ENCODE results near the gene BRPF1. TPM values are rescaled to one million over a fixed set of nuclear protein-coding genes. Genes with fewer than 3 reads are reported as not detected.

The BRPF1 gene
- total RNA-seq = 23.7 TPM
- long read RNA-seq, full-length matches to known transcripts = 11 of 57 reads
- long read RNA-seq, partial matches to known transcripts = 14 of 57 reads
- long read RNA-seq, other reads (novel, unspliced or antisense) = 32 of 57 reads

DNA sequence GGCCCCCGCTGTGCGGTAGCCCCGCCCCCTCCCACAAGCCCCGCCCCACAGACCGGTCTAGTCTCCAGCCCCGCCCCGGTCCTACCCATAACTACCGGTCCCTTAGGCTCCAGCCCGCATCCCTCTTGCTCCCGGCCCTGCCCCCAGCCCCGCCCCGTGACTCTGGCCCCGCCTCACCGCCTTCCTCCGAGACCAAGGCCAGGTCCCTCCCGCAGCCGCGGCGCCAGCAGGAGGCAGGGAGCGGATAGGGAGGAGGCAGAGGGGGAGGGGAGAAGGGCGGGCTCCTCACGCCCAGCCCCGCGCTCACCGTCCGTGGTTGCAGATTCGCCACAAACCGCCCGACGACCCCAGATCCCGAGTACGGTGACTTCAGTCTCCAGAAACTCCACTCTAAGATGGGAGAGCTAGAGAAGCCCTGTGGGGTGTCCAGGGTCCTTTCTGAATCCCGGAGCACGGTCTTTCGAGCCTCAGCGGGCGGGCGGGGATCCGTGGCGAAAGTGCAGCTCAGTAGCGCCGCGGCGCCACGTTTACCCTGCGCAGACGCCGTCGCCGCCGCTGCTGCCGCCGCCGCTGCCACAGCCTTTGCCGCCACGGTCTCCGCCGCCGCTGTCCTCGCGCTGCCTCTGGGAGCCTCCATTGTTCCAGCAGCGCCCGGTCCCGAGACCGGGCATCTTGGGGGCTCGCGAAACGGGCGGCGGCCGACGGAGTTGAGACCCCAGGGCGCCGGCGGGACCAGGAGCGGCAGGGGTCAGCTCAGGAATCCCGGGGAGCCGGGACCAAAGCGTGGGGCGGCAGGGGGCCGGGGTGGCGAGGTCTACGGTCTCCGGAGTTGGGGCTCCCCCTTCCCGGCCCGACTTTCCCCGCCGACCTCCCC is at the start of gene BRPF1:
BRPF1 (plus strand) TSS at position 530 of the 874 bp plus-strand sequence. CDS start 2,406 bp downstream, outside the sequence.
- no peak for TF ChIP-seq CTCF (IDR thresholded peaks at IDR 0.05)
- Histone ChIP-seq H3K36me3 (peaks cover 24% of the 10 kb centered on the region), H3K27ac (peak within 1 kb of the TSS; percentile 99), H3K9me3 (no peaks in the 10 kb centered on the region), H3K27me3 (no peaks in the 10 kb centered on the region), H3K4me3 (peak within 1 kb of the TSS; percentile 78), H3K4me1 (peaks cover 29% of the 10 kb centered on the region)
- ATAC-seq (peak; percentile 98), DNase-seq (peak; percentile 100)
- intact Hi-C loops (cut with DNase I) = no loop called here

DNA sequence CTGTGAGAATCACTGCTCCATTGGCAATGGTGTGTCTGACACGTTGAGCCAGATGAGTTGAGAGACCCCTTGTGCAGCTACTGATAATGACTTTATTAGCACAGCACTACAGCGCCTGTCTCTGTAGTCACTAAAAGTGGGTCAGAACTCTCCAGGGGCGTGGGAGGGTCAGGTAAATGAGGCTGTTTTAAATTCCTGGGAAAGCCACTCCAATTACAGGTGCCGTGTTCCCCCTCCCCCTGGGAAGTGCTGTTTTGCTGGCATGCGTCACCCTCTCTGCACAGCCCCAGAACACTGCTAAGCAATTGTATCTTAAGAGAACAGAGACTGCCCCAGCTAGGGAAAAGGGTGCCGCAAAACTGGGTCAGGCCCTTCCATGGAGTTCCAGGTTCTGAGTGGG is 49.4 kb upstream of the BRPF1 start:
- no peaks in the 10 kb centered on the region for H3K27me3 ChIP-seq
- DNase-seq (no peak), ATAC-seq (peak; percentile 72)
- no peak overlapping the region for H3K27ac ChIP-seq
- no peaks in the 10 kb centered on the region for H3K4me1 ChIP-seq
- H3K4me3 ChIP-seq = no peak overlapping the region
- H3K9me3 ChIP-seq = no peaks in the 10 kb centered on the region
- no peak for TF ChIP-seq CTCF (IDR thresholded peaks at IDR 0.05)
- peaks cover 100% of the 10 kb centered on the region for H3K36me3 ChIP-seq
- intact Hi-C loops (cut with DNase I) = no loop called here

- no peak for TF ChIP-seq CTCF (IDR thresholded peaks at IDR 0.05)
- peaks cover 100% of the 10 kb centered on the region for H3K36me3 ChIP-seq
These were observed 48.1 kb upstream of the BRPF1 start for GRCh38 chr3:9683426-9683825.

GRCh38 chr3:9685216-9686049 is 46.1 kb upstream of the BRPF1 start:
- no peak for TF ChIP-seq CTCF (IDR thresholded peaks at IDR 0.05)

More at GRCh38 chr3:9683426-9683825, 48.1 kb upstream of the BRPF1 start:
- Histone ChIP-seq H3K4me3 (no peak overlapping the region), H3K9me3 (no peaks in the 10 kb centered on the region), H3K27ac (no peak overlapping the region), H3K27me3 (no peaks in the 10 kb centered on the region), H3K4me1 (no peaks in the 10 kb centered on the region)
- intact Hi-C loops (cut with DNase I) = no loop called here
- DNase-seq (no peak), ATAC-seq (no peak)

DNA sequence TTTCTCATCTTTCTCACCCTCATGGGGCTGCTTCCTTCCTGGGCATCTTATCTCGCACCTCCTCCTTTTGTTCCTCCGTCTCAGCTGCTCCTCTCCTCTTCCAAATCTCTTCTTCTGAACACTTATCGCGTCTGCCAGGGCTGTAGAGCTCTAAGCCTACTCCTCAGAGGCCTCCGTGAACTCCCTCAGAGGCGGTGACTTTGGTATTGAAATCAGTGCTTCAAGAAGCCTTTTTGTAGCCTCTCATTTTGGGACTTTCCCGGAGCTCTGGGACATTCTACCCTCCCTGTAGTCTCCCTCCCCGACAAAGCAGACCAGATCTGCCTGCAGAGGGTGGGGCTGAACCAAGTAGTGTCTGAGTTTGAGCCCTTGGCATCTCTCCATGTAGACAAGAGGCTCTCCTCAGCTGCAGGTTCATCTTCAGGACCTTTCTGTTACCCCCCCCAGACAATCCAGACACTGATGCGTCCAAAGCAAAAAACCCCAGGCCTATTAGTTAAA is 45.4 kb upstream of the BRPF1 start:
- H3K27me3 ChIP-seq = no peaks in the 10 kb centered on the region
- peaks cover 100% of the 10 kb centered on the region for H3K36me3 ChIP-seq
- ATAC-seq = no peak
- no peak overlapping the region for H3K4me3 ChIP-seq
- H3K4me1 ChIP-seq = no peaks in the 10 kb centered on the region
- no peak overlapping the region for H3K27ac ChIP-seq
- H3K9me3 ChIP-seq = no peaks in the 10 kb centered on the region
- no peak for TF ChIP-seq CTCF (IDR thresholded peaks at IDR 0.05)
- intact Hi-C loops (cut with DNase I) = no loop called here
- DNase-seq = no peak

More at GRCh38 chr3:9685216-9686049, 46.1 kb upstream of the BRPF1 start:
- Histone ChIP-seq H3K9me3 (no peaks in the 10 kb centered on the region), H3K4me1 (no peaks in the 10 kb centered on the region), H3K36me3 (peaks cover 100% of the 10 kb centered on the region), H3K27me3 (no peaks in the 10 kb centered on the region), H3K27ac (no peak overlapping the region), H3K4me3 (no peak overlapping the region)
- ATAC-seq (no peak), DNase-seq (no peak)
- intact Hi-C loops (cut with DNase I) = no loop called here

Measured in upper lobe of right lung (tissue), 1 donor.